Chondrocyte (in vitro differentiated cells): ENCODE data around the gene CCDC201. TPM values are rescaled to one million over a fixed set of nuclear protein-coding genes. Genes with fewer than 3 reads are reported as not detected.

ENCODE experiments used
- DNase-seq: peaks from one replicate; pipeline ENCODE4 v3.0.0; 2021; ENCODE audit warnings: mixed read lengths, low spot score
- H3K27ac Mint-ChIP-seq: one replicate; pipeline ENCODE4 v1.8.0; 2021; ENCODE audit warnings: mild to moderate bottlenecking, moderate library complexity, mixed read lengths; ENCODE audit not compliant: unreplicated experiment
- H3K27me3 Mint-ChIP-seq: 2 replicates; pipeline ENCODE4 v1.8.0; 2021; ENCODE audit warnings: low read depth, mixed read lengths
- H3K36me3 Mint-ChIP-seq: 2 replicates; pipeline ENCODE4 v1.8.0; 2021; ENCODE audit warnings: low read depth, mixed read lengths
- H3K4me1 Mint-ChIP-seq: 2 replicates; pipeline ENCODE4 v1.8.0; 2021; ENCODE audit warnings: low read depth, mild to moderate bottlenecking, mixed read lengths
- H3K4me3 Mint-ChIP-seq: one replicate; pipeline ENCODE4 v1.8.0; 2021; ENCODE audit warnings: mild to moderate bottlenecking, moderate library complexity, mixed read lengths; ENCODE audit not compliant: unreplicated experiment
- H3K9me3 Mint-ChIP-seq: 2 replicates; pipeline ENCODE4 v1.8.0; 2021; ENCODE audit warnings: low read depth, mixed read lengths
- CTCF ChIP-seq: fragments of 200-600 bp; sonication (generic); IDR thresholded peaks from 2 replicates; pipeline ENCODE4 v1.5.0; 2021; ENCODE audit warnings: antibody characterized with exemption, mild to moderate bottlenecking, moderate library complexity
- total RNA-seq: library from RNA; stranded (reverse); gene quantifications from 3 replicates; pipeline ENCODE4 v1.2.1, GENCODE V29; 2021

Gene CCDC201
- total RNA-seq, 1 donor from 2014 or later: not detected

DNA sequence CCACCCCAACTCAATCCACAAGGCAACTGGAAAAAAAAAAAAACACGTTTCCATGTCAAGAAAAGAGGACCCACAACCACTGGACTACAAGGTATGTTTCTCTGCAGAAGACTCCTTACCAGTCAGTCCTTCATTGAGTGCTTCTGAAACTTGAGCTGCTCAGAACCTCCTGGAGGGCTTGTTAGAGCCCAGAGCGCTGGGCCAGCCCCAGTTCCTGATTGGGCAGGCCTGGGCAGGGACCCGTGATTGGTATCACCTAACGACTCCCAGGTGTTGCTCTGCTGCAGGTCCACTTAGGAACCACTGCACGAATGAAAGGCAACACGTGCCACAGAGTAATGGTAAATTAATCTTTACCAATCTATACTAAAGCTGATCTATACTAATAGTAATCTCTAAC is 473 bp upstream of the CCDC201 start:
- TF ChIP-seq CTCF: no peak
- Mint-ChIP-seq H3K4me3 (no peak overlapping the region), H3K4me1 (peaks cover 9% of the 10 kb centered on the region), H3K9me3 (peaks cover 13% of the 10 kb centered on the region), H3K27ac (no peak overlapping the region), H3K36me3 (no peaks in the 10 kb centered on the region), H3K27me3 (no peaks in the 10 kb centered on the region)
- no peak for DNase-seq

- Mint-ChIP-seq H3K36me3 (no peaks in the 10 kb centered on the region), H3K4me3 (no peak overlapping the region), H3K9me3 (peaks cover 10% of the 10 kb centered on the region), H3K27ac (no peak overlapping the region), H3K27me3 (no peaks in the 10 kb centered on the region), H3K4me1 (peaks cover 9% of the 10 kb centered on the region)
- no peak for DNase-seq
- TF ChIP-seq CTCF: peak; percentile 77
Measured at GRCh38 chr7:45872116-45873034, 507 bp downstream of the CCDC201 start.

GRCh38 chr7:45869426-45869825 is 3.5 kb downstream of the CCDC201 start:
- Mint-ChIP-seq H3K4me1 (peaks cover 2% of the 10 kb centered on the region), H3K36me3 (no peaks in the 10 kb centered on the region), H3K9me3 (peaks cover 6% of the 10 kb centered on the region), H3K27ac (no peak overlapping the region), H3K27me3 (peaks cover 2% of the 10 kb centered on the region), H3K4me3 (no peak overlapping the region)
- TF ChIP-seq CTCF: no peak
- DNase-seq: no peak

DNA sequence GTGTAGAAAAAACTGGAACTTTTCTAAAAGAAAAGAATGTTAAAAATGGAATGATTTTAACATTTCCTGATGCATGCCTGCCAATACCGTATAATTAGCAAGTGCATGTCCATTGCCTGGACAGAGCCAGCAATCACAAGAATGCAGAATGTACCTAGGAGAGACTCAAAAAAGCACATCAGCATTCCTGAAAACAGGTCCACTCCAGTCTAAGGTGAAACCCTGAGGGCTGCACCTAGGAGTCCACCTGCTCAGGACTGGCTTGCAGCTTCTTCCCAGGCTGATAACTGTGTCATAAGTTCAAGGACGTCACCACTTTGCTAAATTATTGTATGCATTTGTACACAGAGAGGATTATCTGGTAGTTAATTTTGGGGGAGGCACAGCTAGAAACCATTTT is 5.4 kb downstream of the CCDC201 start:
- peaks cover 2% of the 10 kb centered on the region for H3K27me3 Mint-ChIP-seq
- no peaks in the 10 kb centered on the region for H3K4me1 Mint-ChIP-seq
- no peak overlapping the region for H3K4me3 Mint-ChIP-seq
- no peak for DNase-seq
- TF ChIP-seq CTCF: no peak
- no peak overlapping the region for H3K27ac Mint-ChIP-seq
- no peaks in the 10 kb centered on the region for H3K36me3 Mint-ChIP-seq
- peaks cover 6% of the 10 kb centered on the region for H3K9me3 Mint-ChIP-seq

DNA sequence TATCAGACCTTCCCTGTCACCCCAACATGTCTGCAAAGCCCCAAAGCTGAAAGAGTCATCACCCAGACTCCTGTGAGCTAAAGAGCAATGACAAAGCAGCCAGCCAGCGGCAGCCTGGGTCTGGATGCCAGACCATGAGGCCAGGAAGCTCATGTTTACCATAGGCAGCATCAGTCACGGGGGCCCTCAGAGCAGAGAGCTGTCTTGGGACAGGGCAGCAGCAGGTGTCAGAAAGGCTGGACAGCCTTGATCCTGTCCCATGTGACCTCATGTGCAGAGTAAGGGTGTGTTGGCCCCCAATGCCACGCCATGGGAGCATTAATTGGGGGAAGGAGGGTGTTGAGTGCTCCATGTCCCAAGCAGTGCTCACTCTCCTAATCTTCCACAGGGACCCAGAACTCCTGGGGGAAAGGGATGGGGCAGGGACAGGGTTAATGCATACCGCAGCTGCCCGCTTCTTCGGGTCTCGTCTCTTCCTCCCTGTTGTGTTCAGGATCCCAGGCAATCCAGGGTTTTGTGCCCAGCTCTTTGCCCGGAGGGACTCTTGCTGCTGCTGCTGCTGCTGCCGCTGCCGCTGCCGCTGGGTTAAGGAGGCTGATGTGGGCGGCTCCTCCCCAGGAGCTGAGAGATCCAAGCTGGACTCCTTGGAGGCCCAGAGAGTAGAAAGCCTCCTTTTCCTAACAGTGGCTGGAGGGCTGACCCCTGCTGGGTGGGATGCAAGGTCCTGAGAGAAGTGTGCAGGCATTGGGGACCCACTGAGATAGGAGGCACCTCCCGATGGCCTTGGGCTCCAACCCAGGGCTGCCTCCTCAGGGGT is 7.1 kb downstream of the CCDC201 start:
- peaks cover 6% of the 10 kb centered on the region for H3K9me3 Mint-ChIP-seq

More for the DNA sequence above, 7.1 kb downstream of the CCDC201 start:
- no peaks in the 10 kb centered on the region for H3K4me1 Mint-ChIP-seq
- no peak for TF ChIP-seq CTCF
- H3K27ac Mint-ChIP-seq: no peak overlapping the region
- H3K4me3 Mint-ChIP-seq: no peak overlapping the region
- H3K36me3 Mint-ChIP-seq: no peaks in the 10 kb centered on the region
- no peak for DNase-seq
- peaks cover 6% of the 10 kb centered on the region for H3K27me3 Mint-ChIP-seq
